M059J (cell line): ENCODE results near the gene LILRA2. TPM values are rescaled to one million over a fixed set of nuclear protein-coding genes. Genes with fewer than 3 reads are reported as not detected.

Experiments used
- total RNA-seq: library from RNA; depleted of rRNA; stranded (reverse); fragments of >200 nt; shearing (Covaris generic); gene quantifications from 2 replicates; pipeline ENCODE4 v1.2.3, GENCODE V29; 2014; rRNA removed

The LILRA2 gene
- total RNA-seq, 1 experiment from 2014 or later = not detected

Other genes with a start within 250 kb of the LILRA2 start
- gene LILRA4, start 234.6 kb upstream of the LILRA2 start, total RNA-seq = not detected in 2 replicates
- 0.15 TPM in 1 of 2 replicates, not detected in the other for gene LAIR1, start 208.9 kb upstream of the LILRA2 start, total RNA-seq
- not detected in 2 replicates for gene TTYH1, start 158.3 kb upstream of the LILRA2 start, total RNA-seq
- gene LENG8, start 124.6 kb upstream of the LILRA2 start, total RNA-seq = 8.6 and 10.5 TPM in 2 replicates
- gene LENG9, start 110.0 kb upstream of the LILRA2 start, total RNA-seq = 1.2 and 2.0 TPM in 2 replicates
- gene CDC42EP5, start 100.5 kb upstream of the LILRA2 start, total RNA-seq = 0.25 TPM in 1 of 2 replicates, not detected in the other
- gene LAIR2, start 71.0 kb upstream of the LILRA2 start, total RNA-seq = not detected in 2 replicates
- gene LILRA1, start 19.8 kb downstream of the LILRA2 start, total RNA-seq = not detected in 2 replicates
- not detected in 2 replicates for gene LILRB1, start 56.7 kb downstream of the LILRA2 start, total RNA-seq
- gene LILRB4, start 89.2 kb downstream of the LILRA2 start, total RNA-seq = not detected in 2 replicates
- gene KIR3DL3, start 150.7 kb downstream of the LILRA2 start, total RNA-seq = not detected in 2 replicates
- gene KIR2DL3, start 164.7 kb downstream of the LILRA2 start, total RNA-seq = not detected in 2 replicates
- gene KIR2DL1, start 196.0 kb downstream of the LILRA2 start, total RNA-seq = not detected in 2 replicates
- not detected in 2 replicates for gene KIR2DL4, start 229.8 kb downstream of the LILRA2 start, total RNA-seq
- gene KIR3DL1, start 242.7 kb downstream of the LILRA2 start, total RNA-seq = not detected in 2 replicates